SK-N-SH (cell line): ENCODE results near the gene SFSWAP.
"Not testable (repeated sequence)": the region's sequence is repeated elsewhere in the genome, so short reads cannot be mapped to it uniquely, and the experiment has no call there.

Experiments
- CHD2 ChIP-seq: fragments of 150-350 bp; IDR thresholded peaks from 2 replicates; pipeline ENCODE4 v1.6.1; 2018; ENCODE audit warnings: low read length; ENCODE audit not compliant: partially characterized antibody
- EZH2phosphoT487 ChIP-seq: fragments of 200-600 bp; sonication (generic); IDR thresholded peaks from 2 replicates; pipeline ENCODE4 v1.6.1; 2017; ENCODE audit warnings: low read depth, mixed run types, mild to moderate bottlenecking, antibody characterized with exemption, moderate library complexity, borderline replicate concordance
- NRF1 ChIP-seq: IDR thresholded peaks from 2 replicates; pipeline ENCODE4 v1.6.1; 2012; ENCODE audit warnings: low read depth, mild to moderate bottlenecking, low read length
- RAD21 ChIP-seq: IDR thresholded peaks from 2 replicates; pipeline ENCODE4 v1.6.1; 2012; ENCODE audit warnings: mild to moderate bottlenecking, low read length
- USF2 ChIP-seq: fragments of 150-350 bp; IDR thresholded peaks from 2 replicates; pipeline ENCODE4 v1.6.1; 2017; ENCODE audit warnings: antibody characterized with exemption, low read length, low read depth, borderline replicate concordance
- TF ChIP-seq, protein P1 (sequence below): fragments of 200-600 bp; sonication (generic); IDR thresholded peaks from 2 replicates; pipeline ENCODE4 v1.6.1; 2017; ENCODE audit warnings: antibody characterized with exemption, mild to moderate bottlenecking, moderate library complexity
- TF ChIP-seq, protein P2 (sequence below): IDR thresholded peaks from 2 replicates; pipeline ENCODE4 v1.4.0; 2012; ENCODE audit warnings: low read depth

DNA sequence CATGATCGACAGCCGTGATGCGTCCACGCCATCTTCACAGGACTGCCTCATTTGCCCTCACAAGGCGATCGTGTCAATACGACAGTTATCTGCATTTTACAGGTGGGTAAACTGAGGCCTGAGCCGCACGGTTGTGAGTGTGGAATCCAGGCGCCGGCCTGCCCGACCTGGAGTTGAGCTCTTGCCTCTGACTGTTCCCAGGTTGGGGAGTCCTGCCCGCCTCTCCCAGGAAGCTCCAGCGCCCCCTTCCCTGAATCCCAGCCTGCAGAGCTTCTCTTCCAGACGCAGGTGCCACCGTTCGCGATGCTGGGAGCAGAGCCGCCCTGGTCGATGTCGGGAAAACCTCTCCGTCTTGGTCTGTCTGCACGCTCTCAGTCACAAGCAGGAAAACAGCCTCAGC lies 31.1 kb upstream of the SFSWAP start:
- not testable (repeated sequence) for TF ChIP-seq USF2, RAD21, CHD2, EZH2phosphoT487, NRF1
- TF ChIP-seq, protein P1, sequence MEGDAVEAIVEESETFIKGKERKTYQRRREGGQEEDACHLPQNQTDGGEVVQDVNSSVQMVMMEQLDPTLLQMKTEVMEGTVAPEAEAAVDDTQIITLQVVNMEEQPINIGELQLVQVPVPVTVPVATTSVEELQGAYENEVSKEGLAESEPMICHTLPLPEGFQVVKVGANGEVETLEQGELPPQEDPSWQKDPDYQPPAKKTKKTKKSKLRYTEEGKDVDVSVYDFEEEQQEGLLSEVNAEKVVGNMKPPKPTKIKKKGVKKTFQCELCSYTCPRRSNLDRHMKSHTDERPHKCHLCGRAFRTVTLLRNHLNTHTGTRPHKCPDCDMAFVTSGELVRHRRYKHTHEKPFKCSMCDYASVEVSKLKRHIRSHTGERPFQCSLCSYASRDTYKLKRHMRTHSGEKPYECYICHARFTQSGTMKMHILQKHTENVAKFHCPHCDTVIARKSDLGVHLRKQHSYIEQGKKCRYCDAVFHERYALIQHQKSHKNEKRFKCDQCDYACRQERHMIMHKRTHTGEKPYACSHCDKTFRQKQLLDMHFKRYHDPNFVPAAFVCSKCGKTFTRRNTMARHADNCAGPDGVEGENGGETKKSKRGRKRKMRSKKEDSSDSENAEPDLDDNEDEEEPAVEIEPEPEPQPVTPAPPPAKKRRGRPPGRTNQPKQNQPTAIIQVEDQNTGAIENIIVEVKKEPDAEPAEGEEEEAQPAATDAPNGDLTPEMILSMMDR: not testable (repeated sequence)
- TF ChIP-seq, protein P2, sequence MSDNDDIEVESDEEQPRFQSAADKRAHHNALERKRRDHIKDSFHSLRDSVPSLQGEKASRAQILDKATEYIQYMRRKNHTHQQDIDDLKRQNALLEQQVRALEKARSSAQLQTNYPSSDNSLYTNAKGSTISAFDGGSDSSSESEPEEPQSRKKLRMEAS: not testable (repeated sequence)
